PC-9 (cell line): ENCODE measurements around the gene ADAMTSL1.

Source experiments
- EZH2 ChIP-seq: fragments of 200-600 bp; sonication (generic); IDR thresholded peaks from 2 replicates; pipeline ENCODE4 v1.8.0; 2017; ENCODE audit warnings: antibody characterized with exemption, low read depth
- TF ChIP-seq, protein P1 (sequence below): fragments of 200-600 bp; sonication (generic); conservative IDR thresholded peaks from 2 replicates; pipeline ENCODE4 v1.6.1; 2017; ENCODE audit warnings: mixed run types, antibody characterized with exemption, mild to moderate bottlenecking, moderate library complexity

DNA sequence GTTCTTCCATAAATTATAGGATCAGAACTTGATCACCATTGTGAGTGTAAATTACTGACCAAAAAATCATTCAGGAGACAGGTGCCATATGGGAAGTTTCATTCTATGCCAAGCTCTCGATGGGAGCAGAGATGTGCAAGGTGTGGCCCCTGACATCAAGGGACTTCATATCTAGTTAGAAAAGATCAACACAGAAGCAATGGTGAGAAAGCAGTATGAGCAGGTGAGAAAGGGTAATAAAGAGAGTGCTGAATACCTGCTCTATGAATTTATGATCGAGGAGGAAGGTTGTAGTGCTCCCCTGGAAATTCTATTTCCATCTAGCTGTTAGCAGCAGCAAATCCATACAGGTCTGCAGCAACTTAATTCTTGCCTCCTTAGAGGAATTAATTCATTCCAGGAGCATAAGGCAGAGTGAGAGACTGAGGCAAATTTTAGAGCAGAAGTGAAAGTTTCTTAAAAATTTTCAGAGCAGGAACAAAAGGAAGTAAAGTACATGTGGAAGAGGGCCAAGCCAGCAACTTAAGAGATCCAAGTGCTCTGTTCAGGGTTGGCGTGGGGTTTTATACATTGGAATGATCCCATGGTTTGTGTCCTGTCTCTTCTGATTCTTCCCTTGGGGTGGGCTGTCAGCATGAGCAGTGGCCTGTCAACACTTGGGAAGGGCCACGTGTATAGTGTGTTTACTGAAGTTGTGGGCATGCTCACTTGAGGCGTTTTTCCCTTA lies 377.3 kb downstream of the ADAMTSL1 start:
- TF ChIP-seq, protein P1, sequence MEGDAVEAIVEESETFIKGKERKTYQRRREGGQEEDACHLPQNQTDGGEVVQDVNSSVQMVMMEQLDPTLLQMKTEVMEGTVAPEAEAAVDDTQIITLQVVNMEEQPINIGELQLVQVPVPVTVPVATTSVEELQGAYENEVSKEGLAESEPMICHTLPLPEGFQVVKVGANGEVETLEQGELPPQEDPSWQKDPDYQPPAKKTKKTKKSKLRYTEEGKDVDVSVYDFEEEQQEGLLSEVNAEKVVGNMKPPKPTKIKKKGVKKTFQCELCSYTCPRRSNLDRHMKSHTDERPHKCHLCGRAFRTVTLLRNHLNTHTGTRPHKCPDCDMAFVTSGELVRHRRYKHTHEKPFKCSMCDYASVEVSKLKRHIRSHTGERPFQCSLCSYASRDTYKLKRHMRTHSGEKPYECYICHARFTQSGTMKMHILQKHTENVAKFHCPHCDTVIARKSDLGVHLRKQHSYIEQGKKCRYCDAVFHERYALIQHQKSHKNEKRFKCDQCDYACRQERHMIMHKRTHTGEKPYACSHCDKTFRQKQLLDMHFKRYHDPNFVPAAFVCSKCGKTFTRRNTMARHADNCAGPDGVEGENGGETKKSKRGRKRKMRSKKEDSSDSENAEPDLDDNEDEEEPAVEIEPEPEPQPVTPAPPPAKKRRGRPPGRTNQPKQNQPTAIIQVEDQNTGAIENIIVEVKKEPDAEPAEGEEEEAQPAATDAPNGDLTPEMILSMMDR = no peak
- no peak for TF ChIP-seq EZH2
